ENCODE measurements around the gene LRRTM1.

Gene LRRTM1

GRCh38 chr2:80302314-80303005 lies 2.1 kb downstream of the LRRTM1 start:
- no peak for DNase-seq

GRCh38 chr2:80302001-80302313 lies 2.6 kb downstream of the LRRTM1 start:
- DNase-seq: no peak

DNA sequence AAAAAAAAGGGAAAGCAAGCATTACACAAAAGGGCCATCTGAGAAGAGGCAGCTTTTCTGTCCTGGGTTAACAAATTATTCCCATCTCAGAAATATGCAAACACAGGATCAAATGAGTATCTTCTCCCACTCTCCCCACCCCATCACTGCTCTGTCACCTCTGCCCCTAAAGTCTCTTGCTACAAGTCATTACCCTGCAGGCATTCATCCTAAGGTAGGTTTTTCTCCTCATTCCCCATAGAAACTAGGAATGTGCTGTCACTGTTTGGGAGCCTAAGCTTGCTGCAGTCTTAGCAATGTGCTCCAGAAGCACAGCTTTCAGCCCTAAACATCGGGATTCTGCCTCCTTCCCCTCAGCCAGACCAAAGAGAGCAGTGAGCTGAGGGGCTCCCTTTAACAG lies 3.6 kb downstream of the LRRTM1 start:
- no peak for DNase-seq

DNA sequence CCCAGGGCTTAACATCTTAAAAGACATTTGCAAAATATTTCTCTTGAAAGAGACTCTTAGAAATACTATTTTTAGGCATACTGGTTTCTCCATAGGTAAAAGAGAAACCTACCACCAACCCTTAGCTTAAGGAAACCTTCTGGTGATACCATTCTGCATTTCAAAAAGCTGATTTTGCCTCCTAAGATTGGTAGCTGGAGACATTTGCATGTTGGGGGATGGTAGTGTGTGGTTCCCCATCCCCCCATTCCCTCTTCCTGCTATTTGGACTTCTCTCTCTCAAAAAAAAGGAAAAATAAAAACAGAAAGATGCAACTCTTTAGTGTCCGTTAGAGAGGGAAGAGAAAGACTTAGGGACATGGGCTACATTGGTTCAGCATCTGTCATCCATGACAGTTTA lies 4.2 kb downstream of the LRRTM1 start:
- DNase-seq: no peak

- DNase-seq: no peak
These were observed 4.9 kb downstream of the LRRTM1 start for GRCh38 chr2:80299661-80300060.

GRCh38 chr2:80298954-80299353 lies 5.6 kb downstream of the LRRTM1 start:
- no peak for DNase-seq

- no peak for DNase-seq
These were observed 11.5 kb downstream of the LRRTM1 start for GRCh38 chr2:80293039-80293438.

DNA sequence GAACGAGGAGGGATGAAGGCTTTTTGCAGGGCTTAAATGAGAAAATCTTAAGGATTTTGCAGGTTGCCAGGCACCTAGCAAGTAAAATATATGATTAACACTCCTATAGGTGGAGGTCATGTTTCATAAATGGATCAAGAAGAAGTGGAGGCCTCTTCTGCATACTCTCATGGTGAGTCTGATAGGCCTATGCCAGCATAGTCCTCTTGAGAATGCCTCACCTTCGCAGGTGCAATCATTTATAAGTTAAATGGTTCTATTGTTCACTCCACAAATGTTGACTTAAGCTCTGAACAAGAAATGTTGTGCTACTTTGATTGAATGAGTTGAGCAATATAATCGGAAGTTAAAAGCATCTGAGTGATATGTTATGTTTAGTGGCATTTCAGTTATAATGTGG lies 12.1 kb downstream of the LRRTM1 start:
- DNase-seq: no peak

DNA sequence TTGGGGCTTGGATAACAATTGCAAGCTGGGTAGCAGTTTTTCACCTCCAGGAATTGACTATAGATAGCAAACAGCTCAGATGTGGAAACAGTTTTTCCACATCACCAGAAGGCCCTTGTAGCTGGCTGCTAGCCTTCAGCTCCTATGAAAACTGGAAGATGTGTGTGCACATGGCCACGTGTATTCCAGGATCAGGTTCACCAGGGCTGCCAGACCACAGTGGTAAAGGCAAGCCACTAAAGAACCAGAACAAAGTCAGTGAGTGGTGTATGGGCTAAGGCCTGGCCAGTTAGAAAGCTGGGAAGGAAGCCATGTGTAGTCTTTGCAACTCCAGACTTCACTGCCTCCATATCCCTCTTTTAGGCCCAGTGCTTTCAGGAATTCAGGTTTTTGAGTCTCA lies 12.9 kb downstream of the LRRTM1 start:
- DNase-seq: no peak

DNA sequence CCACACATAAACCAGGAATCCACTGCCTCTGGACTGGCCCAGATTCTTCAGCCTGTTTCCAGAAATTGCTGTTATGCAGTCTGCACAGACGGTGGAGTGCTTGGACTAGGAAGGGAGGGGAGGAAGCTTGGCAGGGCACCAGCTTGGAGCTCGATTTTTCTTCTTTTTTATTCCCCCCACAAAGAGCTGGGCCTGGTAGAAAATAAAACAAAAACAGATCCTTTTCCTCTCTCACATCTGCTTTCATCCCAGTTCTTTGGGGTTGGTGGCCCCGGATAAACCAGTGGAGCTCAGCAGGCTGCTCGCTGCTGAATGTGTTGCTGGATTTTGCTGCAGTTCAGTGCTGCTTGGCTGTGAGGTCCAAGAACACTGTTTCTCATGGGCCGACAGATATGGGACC lies 16.0 kb downstream of the LRRTM1 start:
- DNase-seq: no peak

GRCh38 chr2:80281049-80281448 lies 23.5 kb downstream of the LRRTM1 start:
- DNase-seq: no peak

DNA sequence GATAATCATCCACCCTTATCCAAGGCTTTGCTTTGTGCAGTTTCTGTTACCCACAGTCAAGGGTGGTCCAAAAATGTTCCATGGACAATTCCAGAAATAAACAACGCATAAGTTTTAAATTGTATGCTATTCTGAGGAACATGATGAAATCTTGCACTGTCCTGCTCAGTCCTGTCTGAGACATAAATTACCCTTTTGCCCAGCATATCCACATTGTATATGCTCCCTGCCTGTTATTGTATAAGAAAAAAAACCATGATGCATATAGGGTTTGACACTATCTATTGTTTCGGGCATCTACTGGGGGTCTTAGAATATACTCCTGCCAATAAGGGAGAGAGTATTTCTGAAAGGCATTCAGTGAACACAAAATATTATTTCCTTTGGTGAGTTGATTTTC lies 24.0 kb downstream of the LRRTM1 start:
- no peak for DNase-seq

GRCh38 chr2:80269806-80270205 lies 34.7 kb downstream of the LRRTM1 start:
- DNase-seq: no peak

- no peak for DNase-seq
These were observed 38.3 kb downstream of the LRRTM1 start for GRCh38 chr2:80266231-80266630.

GRCh38 chr2:80259292-80259691 lies 45.3 kb downstream of the LRRTM1 start:
- no peak for DNase-seq

DNA sequence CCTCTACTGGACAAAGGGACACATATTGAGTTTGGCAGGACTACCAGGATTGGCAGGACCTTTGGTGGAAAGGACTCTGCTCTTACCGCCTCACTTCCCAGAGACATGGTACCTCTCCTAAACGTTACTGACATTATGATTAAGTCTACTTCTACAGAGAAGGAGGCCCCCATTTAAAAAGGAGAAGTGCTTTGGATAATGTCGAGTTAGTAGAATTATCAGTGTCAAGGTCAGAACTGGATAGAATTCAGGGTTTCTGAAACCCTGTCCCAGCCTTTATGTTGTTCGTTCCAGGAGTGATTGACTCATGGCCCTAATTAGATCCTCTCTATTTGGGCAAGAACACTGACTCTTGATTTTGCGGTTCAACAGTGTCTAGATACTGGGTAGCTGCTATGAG lies 45.8 kb downstream of the LRRTM1 start:
- DNase-seq: no peak

GRCh38 chr2:80258341-80258740 lies 46.2 kb downstream of the LRRTM1 start:
- DNase-seq: no peak

GRCh38 chr2:80257450-80257849 lies 47.1 kb downstream of the LRRTM1 start:
- DNase-seq: no peak

DNA sequence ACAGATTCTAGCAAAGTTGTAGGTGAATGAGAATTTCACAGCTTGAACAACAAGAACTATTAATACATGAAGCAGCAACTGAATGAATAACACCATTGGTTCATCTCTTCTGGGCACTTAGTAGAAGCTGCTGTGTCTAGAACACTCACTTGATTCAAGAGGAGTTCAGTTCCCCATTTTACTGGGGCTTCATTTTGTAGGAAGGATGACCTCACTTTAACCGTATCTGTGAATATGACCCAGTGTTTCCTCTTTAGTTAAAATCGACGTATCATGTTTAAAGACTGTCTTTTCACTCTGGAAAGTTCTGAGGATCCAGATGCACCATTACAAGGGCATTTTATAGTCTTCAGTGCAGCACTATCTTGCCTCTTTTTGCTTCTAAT lies 47.8 kb downstream of the LRRTM1 start:
- DNase-seq: peak in 1 of 3 donors; percentile 1

DNA sequence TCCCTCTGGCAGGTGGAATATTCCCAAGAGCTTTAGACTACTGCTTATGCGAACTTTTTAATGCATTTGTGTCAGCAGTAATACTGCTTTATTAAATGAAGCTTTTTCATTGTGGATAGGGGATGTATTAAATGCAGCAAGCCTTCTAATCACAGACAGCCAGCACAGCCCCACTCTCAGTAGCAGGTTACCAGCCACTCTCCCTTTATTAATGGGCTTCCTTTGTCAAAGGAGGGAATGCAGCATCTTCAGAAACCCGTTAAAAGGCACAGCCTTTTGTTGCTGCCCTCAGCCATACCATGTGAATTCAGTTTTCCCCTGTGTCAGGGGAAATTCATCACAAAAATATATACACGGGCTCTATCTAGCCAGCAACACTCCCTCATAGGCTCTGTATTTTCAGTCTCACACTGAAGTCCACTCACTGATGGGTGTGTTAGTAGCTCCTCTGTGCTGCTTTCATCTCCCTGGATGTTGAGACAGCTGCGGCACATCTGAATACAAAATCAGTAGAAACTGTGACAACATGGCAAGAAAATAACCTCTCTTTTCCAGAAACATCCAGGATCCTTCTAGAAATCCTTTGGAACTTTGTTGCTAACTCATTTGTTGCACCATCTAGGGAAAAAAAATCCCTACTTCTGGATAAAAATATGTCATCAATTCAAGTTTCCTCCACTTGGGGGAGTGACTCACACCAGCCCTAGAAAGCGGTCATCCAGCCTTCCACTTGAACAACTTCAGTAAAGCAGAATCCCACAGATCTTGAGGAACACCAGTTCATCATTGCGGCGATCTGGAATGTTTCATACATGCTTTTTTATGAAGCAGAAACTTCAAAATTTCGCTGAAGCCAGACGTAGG lies 48.4 kb downstream of the LRRTM1 start:
- DNase-seq: no peak

GRCh38 chr2:80252294-80252986 lies 52.1 kb downstream of the LRRTM1 start:
- no peak for DNase-seq

All from suppressor macrophage treated with lipopolysaccharide for 1 hour (primary cell).